Esophagus muscularis mucosa (tissue), 3 donors: Measurements from ENCODE around the gene AHNAK2.

Experiments
- CTCF ChIP-seq, 3 experiments: fragments of 200-600 bp in 2 of 3; fragments of 450-650 bp in 1 of 3; sonication (generic) in 2 of 3; IDR thresholded peaks; one replicate each; pipeline ENCODE4 v1.5.1; 2017 to 2019; ENCODE audit warnings: antibody characterized with exemption in 3 of 3, mild to moderate bottlenecking in 2 of 3, moderate library complexity in 1 of 3
- POLR2A ChIP-seq: fragments of 450-650 bp; IDR thresholded peaks from one replicate; pipeline ENCODE4 v1.6.1; 2017; ENCODE audit warnings: antibody characterized with exemption, moderate library complexity, mild to moderate bottlenecking, low read depth

- TF ChIP-seq CTCF (IDR thresholded peaks at IDR 0.05), result no peak
- TF ChIP-seq POLR2A, result no peak
Observed at GRCh38 chr14:104913435-104913834, 64.7 kb downstream of the AHNAK2 start.
